Measurements from ENCODE around the gene TYK2.

Gene TYK2

GRCh38 chr19:10317045-10317856 lies 63.1 kb downstream of the TYK2 start:
- no peak for TF ChIP-seq POLR2AphosphoS5 (IDR thresholded peaks at IDR 0.05; ENCODE audit: low read depth, low read length)
- TF ChIP-seq POU2F2 (IDR thresholded peaks at IDR 0.05; ENCODE audit: low read depth, low read length) = no peak
- TF ChIP-seq PAX5 (IDR thresholded peaks at IDR 0.05; ENCODE audit: insufficient read depth, low read length, severe bottlenecking) = no peak
- no peak for TF ChIP-seq POLR2A (IDR thresholded peaks at IDR 0.05; ENCODE audit: low read depth, low read length)
- no peak for TF ChIP-seq SPI1 (IDR thresholded peaks at IDR 0.05; ENCODE audit: low read depth, low read length)
- no peak for TF ChIP-seq TAF1 (IDR thresholded peaks at IDR 0.05; ENCODE audit: low read depth, low read length)
- FAIRE-seq (no peak), DNase-seq (ENCODE audit: insufficient read length, low spot score) (no peak)

- FAIRE-seq (no peak), DNase-seq (ENCODE audit: insufficient read length, low spot score) (no peak)
These were observed 63.9 kb downstream of the TYK2 start for GRCh38 chr19:10316229-10317044.

GRCh38 chr19:10315335-10316214 lies 64.8 kb downstream of the TYK2 start, which contains the start of gene FDX2:
Gene FDX2 (minus strand): TSS chr19:10316015. CDS start chr19:10315996, 19 bp downstream.
- TF ChIP-seq PAX5 (IDR thresholded peaks at IDR 0.05; ENCODE audit: insufficient read depth, low read length, severe bottlenecking) = no peak
- peak; percentile 96 for TF ChIP-seq POLR2AphosphoS5 (IDR thresholded peaks at IDR 0.05; ENCODE audit: low read depth, low read length)
- TF ChIP-seq TAF1 (IDR thresholded peaks at IDR 0.05; ENCODE audit: low read depth, low read length) = peak; percentile 75
- TF ChIP-seq POLR2A (IDR thresholded peaks at IDR 0.05; ENCODE audit: low read depth, low read length) = peak; percentile 93
- TF ChIP-seq POU2F2 (IDR thresholded peaks at IDR 0.05; ENCODE audit: low read depth, low read length) = peak; percentile 83
- TF ChIP-seq SPI1 (IDR thresholded peaks at IDR 0.05; ENCODE audit: low read depth, low read length) = no peak
- DNase-seq (ENCODE audit: insufficient read length, low spot score) = peak; percentile 96
- FAIRE-seq = peak; percentile 96

More at GRCh38 chr19:10316229-10317044, 63.9 kb downstream of the TYK2 start:
- no peak for TF ChIP-seq TAF1 (IDR thresholded peaks at IDR 0.05; ENCODE audit: low read depth, low read length)
- no peak for TF ChIP-seq POLR2A (IDR thresholded peaks at IDR 0.05; ENCODE audit: low read depth, low read length)
- no peak for TF ChIP-seq PAX5 (IDR thresholded peaks at IDR 0.05; ENCODE audit: insufficient read depth, low read length, severe bottlenecking)
- TF ChIP-seq SPI1 (IDR thresholded peaks at IDR 0.05; ENCODE audit: low read depth, low read length) = no peak
- TF ChIP-seq POLR2AphosphoS5 (IDR thresholded peaks at IDR 0.05; ENCODE audit: low read depth, low read length) = no peak
- TF ChIP-seq POU2F2 (IDR thresholded peaks at IDR 0.05; ENCODE audit: low read depth, low read length) = no peak

GRCh38 chr19:10309423-10309822 lies 70.9 kb downstream of the TYK2 start, which contains the start of gene ZGLP1:
Gene ZGLP1 (minus strand): TSS chr19:10309815.
- FAIRE-seq = no peak
- TF ChIP-seq POLR2AphosphoS5 (IDR thresholded peaks at IDR 0.05; ENCODE audit: low read depth, low read length) = no peak
- no peak for TF ChIP-seq TAF1 (IDR thresholded peaks at IDR 0.05; ENCODE audit: low read depth, low read length)
- no peak for TF ChIP-seq PAX5 (IDR thresholded peaks at IDR 0.05; ENCODE audit: insufficient read depth, low read length, severe bottlenecking)
- TF ChIP-seq POU2F2 (IDR thresholded peaks at IDR 0.05; ENCODE audit: low read depth, low read length) = no peak
- no peak for TF ChIP-seq POLR2A (IDR thresholded peaks at IDR 0.05; ENCODE audit: low read depth, low read length)
- TF ChIP-seq SPI1 (IDR thresholded peaks at IDR 0.05; ENCODE audit: low read depth, low read length) = no peak

GRCh38 chr19:10306327-10306726 lies 74.0 kb downstream of the TYK2 start:
- FAIRE-seq = no peak
- TF ChIP-seq POLR2AphosphoS5 (IDR thresholded peaks at IDR 0.05; ENCODE audit: low read depth, low read length) = no peak
- no peak for DNase-seq (ENCODE audit: insufficient read length, low spot score)

More at GRCh38 chr19:10309423-10309822, 70.9 kb downstream of the TYK2 start, which contains the start of gene ZGLP1:
- no peak for DNase-seq (ENCODE audit: insufficient read length, low spot score)

- DNase-seq (ENCODE audit: insufficient read length, low spot score) (no peak), FAIRE-seq (no peak)
- TF ChIP-seq POLR2A (IDR thresholded peaks at IDR 0.05; ENCODE audit: low read depth, low read length) = no peak
These were observed 75.1 kb downstream of the TYK2 start for GRCh38 chr19:10305139-10305806.

Data from GM12891 (cell line).